SK-N-SH treated with all-trans-retinoic acid at 6 μM for 48 hours (cell line): ENCODE results near the gene SH3RF2.

Experiments used
- SNAI2 ChIP-seq: fragments of 250-450 bp; sonication (Bioruptor Pico); IDR thresholded peaks from 2 replicates; pipeline ENCODE4 v1.5.0; 2020; ENCODE audit warnings: mild to moderate bottlenecking, moderate library complexity
- TCF4 ChIP-seq: fragments of 250-450 bp; sonication (Bioruptor Pico); IDR thresholded peaks from 2 replicates; pipeline ENCODE4 v1.8.0; 2021; ENCODE audit warnings: mild to moderate bottlenecking, moderate library complexity, borderline replicate concordance
- TOX ChIP-seq: fragments of 250-450 bp; sonication (Bioruptor Pico); IDR thresholded peaks from 2 replicates; pipeline ENCODE4 v1.8.0; 2021; ENCODE audit warnings: mild to moderate bottlenecking, moderate library complexity, borderline replicate concordance
- ZC3H10 ChIP-seq: fragments of 250-450 bp; sonication (Bioruptor Pico); IDR thresholded peaks from 2 replicates; pipeline ENCODE4 v1.5.1; 2021; ENCODE audit warnings: mild to moderate bottlenecking, moderate library complexity
- ZFP30 ChIP-seq: fragments of 450-650 bp; formaldehyde crosslinking; IDR thresholded peaks from 2 replicates; pipeline ENCODE4 v1.5.0; 2022; ENCODE audit warnings: mild to moderate bottlenecking, moderate library complexity
- ZNF70 ChIP-seq: fragments of 450-650 bp; formaldehyde crosslinking; IDR thresholded peaks from 2 replicates; pipeline ENCODE4 v1.5.0; 2020; ENCODE audit warnings: mild to moderate bottlenecking, moderate library complexity
- TF ChIP-seq, protein P1 (sequence below): fragments of 250-450 bp; sonication (Bioruptor Pico); IDR thresholded peaks from 2 replicates; pipeline ENCODE4 v1.5.1; 2021; ENCODE audit warnings: mild to moderate bottlenecking, moderate library complexity

GRCh38 chr5:145958436-145958835 lies 22.1 kb downstream of the SH3RF2 start:
- TF ChIP-seq TCF4 (no peak), TOX (no peak), ZNF70 (no peak), ZFP30 (CRISPR knock-in tag) (no peak), SNAI2 (CRISPR knock-in tag) (no peak), ZC3H10 (CRISPR knock-in tag) (no peak)
- TF ChIP-seq, protein P1, sequence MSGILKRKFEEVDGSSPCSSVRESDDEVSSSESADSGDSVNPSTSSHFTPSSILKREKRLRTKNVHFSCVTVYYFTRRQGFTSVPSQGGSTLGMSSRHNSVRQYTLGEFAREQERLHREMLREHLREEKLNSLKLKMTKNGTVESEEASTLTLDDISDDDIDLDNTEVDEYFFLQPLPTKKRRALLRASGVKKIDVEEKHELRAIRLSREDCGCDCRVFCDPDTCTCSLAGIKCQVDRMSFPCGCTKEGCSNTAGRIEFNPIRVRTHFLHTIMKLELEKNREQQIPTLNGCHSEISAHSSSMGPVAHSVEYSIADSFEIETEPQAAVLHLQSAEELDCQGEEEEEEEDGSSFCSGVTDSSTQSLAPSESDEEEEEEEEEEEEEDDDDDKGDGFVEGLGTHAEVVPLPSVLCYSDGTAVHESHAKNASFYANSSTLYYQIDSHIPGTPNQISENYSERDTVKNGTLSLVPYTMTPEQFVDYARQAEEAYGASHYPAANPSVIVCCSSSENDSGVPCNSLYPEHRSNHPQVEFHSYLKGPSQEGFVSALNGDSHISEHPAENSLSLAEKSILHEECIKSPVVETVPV (CRISPR knock-in tag): no peak
